Neutrophil (primary cell): ENCODE data around the gene ARG2.

Source experiments
- H3K27ac ChIP-seq: fragments of 200-600 bp; sonication (generic); 2 replicates; pipeline ENCODE4 v1.5.1; 2016; ENCODE audit warnings: mild to moderate bottlenecking, moderate library complexity
- H3K27me3 ChIP-seq: fragments of 200-600 bp; sonication (generic); 2 replicates; pipeline ENCODE4 v1.6.0; 2016; ENCODE audit warnings: mild to moderate bottlenecking
- H3K36me3 ChIP-seq: fragments of 200-600 bp; sonication (generic); 2 replicates; pipeline ENCODE4 v1.5.1; 2017
- H3K4me1 ChIP-seq, 2 experiments: fragments of 200-600 bp in 1 of 2; sonication (generic) in 1 of 2; 1 replicate in 1 of 2; 2 replicates in 1 of 2; pipeline versions ENCODE4 v1.5.1 to v1.6.1; 2013 to 2016; ENCODE audit warnings: low read depth in 1 of 2, low read length in 1 of 2, mild to moderate bottlenecking in 1 of 2, moderate library complexity in 1 of 2; ENCODE audit not compliant: control insufficient read depth in 1 of 2, insufficient read depth in 1 of 2
- H3K4me3 ChIP-seq, 2 experiments: fragments of 200-600 bp in 1 of 2; sonication (generic) in 1 of 2; 1 replicate in 1 of 2; 2 replicates in 1 of 2; pipeline ENCODE4 v1.5.1; 2013 to 2016; ENCODE audit warnings: low read depth in 1 of 2, low read length in 1 of 2, mild to moderate bottlenecking in 1 of 2, moderate library complexity in 1 of 2
- H3K9me3 ChIP-seq: fragments of 200-600 bp; sonication (generic); 2 replicates; pipeline ENCODE4 v1.5.1; 2016
- TF ChIP-seq, protein P1 (sequence below): fragments of 200-600 bp; sonication (generic); IDR thresholded peaks from 2 replicates; pipeline ENCODE4 v1.5.1; 2016; ENCODE audit warnings: antibody characterized with exemption

ARG2 gene

DNA sequence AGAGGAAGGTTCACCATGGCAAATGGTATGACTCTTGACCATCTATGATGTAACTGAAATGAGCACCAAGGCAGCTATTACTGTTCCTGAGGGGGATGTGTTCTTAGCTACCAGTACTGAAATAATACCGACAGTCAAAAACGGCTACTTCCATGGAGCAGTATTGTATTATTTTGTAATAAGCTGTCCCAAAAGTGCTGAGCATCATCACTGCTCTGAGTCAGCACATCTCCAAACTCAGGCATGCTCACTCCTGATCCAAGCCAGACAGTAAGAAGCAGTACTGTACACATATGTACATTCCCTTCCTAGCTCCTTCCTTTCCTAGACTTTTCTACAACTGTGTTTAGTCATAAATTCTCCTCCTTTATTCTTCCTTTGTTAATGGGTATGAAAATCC, 46.1 kb downstream of the ARG2 start:
- TF ChIP-seq, protein P1, sequence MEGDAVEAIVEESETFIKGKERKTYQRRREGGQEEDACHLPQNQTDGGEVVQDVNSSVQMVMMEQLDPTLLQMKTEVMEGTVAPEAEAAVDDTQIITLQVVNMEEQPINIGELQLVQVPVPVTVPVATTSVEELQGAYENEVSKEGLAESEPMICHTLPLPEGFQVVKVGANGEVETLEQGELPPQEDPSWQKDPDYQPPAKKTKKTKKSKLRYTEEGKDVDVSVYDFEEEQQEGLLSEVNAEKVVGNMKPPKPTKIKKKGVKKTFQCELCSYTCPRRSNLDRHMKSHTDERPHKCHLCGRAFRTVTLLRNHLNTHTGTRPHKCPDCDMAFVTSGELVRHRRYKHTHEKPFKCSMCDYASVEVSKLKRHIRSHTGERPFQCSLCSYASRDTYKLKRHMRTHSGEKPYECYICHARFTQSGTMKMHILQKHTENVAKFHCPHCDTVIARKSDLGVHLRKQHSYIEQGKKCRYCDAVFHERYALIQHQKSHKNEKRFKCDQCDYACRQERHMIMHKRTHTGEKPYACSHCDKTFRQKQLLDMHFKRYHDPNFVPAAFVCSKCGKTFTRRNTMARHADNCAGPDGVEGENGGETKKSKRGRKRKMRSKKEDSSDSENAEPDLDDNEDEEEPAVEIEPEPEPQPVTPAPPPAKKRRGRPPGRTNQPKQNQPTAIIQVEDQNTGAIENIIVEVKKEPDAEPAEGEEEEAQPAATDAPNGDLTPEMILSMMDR = no peak
- H3K9me3 ChIP-seq = no peaks in the 10 kb centered on the region
- no peak overlapping the region for H3K4me3 ChIP-seq
- H3K36me3 ChIP-seq = no peaks in the 10 kb centered on the region
- H3K27me3 ChIP-seq = no peaks in the 10 kb centered on the region
- H3K27ac ChIP-seq = peak overlapping the region; percentile 46
- peaks cover 0 to 16% of the 10 kb centered on the region in 2 experiments for H3K4me1 ChIP-seq

DNA sequence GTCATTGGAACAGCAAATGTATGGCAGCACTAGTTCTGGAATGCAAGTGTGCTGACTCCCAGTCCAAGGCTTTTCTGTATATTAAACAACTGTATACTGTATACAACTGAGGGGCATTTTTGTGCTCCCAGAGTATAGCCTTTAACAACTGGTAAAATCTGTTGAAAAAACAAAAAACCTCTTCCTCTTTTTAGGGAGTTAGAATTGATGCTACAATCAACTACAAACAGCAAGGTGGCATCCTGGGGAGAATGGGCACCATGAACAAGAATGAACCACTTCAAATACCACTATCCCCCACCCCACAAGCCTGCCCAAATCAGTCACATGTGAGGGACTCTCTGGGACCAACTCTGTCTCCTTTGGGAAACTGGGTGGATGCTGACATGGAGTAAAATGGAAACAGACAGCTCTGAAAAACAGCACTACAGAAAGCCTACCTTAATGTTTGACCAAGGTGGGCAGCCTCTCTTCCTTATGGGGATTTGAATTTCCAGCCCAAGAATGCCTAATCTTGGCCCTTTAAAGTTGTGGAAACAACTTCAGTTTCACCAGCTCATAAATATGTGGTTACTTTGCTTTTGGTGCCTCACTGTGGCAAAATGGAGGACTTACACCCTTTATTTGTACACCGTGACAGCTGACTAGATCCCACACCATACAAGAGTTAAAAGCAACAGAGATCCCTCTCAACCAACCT, 47.2 kb downstream of the ARG2 start:
- Histone ChIP-seq H3K9me3 (no peaks in the 10 kb centered on the region), H3K27me3 (no peaks in the 10 kb centered on the region), H3K4me3 (no peak overlapping the region), H3K4me1 (peaks cover 0 to 16% of the 10 kb centered on the region in 2 experiments), H3K36me3 (no peaks in the 10 kb centered on the region), H3K27ac (peak overlapping the region; percentile 46)
- TF ChIP-seq, protein P1 = no peak

DNA sequence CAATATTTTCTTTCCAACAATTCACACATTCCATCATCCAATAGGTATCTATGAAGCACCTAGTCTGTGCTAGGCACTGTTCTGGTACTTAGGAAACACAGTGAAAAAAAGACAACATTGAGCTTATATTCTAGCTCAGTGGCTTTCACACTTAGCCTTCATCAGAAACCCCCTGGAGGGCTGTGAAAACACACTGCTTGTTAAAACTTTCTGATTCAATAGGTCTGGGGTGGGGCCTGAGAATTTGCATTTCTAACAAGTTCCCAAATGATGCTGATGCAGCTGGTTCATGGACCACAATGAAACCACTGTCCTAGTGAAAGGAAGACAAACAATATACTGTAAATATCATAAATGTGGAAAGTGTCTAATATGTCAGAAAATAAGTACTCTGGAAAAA, 48.8 kb downstream of the ARG2 start:
- Histone ChIP-seq H3K9me3 (no peaks in the 10 kb centered on the region), H3K4me3 (no peak overlapping the region), H3K4me1 (peaks cover 10 to 27% of the 10 kb centered on the region in 2 experiments), H3K27ac (no peak overlapping the region), H3K27me3 (no peaks in the 10 kb centered on the region), H3K36me3 (no peaks in the 10 kb centered on the region)
- TF ChIP-seq, protein P1 = no peak

DNA sequence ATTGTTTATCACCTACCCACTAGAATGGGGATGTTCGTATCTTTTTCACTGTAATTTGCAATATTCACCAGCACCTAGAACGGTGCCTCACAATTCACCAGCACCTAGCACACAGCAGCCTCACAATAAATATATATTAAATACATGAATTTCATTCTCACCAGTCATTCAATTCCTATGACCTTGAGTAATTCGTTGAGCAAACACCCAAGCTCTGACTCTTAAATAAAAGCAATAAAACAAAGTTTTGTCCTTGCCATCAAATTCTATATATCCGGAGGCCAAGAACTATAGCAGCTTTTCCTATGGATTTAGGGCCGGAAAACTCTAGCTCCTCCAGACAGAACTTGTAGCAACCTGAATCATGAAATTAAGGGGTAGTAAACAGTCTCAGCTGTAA, 53.7 kb downstream of the ARG2 start:
- H3K27ac ChIP-seq = no peak overlapping the region

DNA sequence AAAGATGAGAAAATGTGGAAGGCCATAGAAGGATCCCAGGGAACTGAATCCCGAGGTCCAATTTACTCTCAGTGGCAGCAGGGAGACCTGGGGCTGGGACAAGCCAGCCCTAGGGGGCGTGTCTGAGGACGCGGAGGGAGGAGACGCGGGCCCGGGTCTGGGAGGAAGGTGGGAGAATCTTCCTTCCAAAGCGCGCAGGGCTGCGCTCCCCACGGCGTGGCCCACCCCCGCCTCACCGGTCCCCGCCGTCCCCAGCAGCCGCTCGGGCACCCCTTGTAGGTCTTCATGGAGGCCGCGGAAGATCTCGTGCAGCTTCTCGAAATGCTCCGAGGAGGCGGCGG, 54.4 kb downstream of the ARG2 start:
- Histone ChIP-seq H3K9me3 (no peaks in the 10 kb centered on the region), H3K36me3 (peaks cover 4% of the 10 kb centered on the region), H3K27me3 (no peaks in the 10 kb centered on the region), H3K4me3 (peak overlapping the region; percentile 85 to 91), H3K27ac (peak overlapping the region; percentile 91), H3K4me1 (peaks cover 22 to 24% of the 10 kb centered on the region in 2 experiments)
- TF ChIP-seq, protein P1 = no peak

More for the DNA sequence above, 53.7 kb downstream of the ARG2 start:
- Histone ChIP-seq H3K27me3 (no peaks in the 10 kb centered on the region), H3K36me3 (peaks cover 4% of the 10 kb centered on the region), H3K9me3 (no peaks in the 10 kb centered on the region), H3K4me1 (peaks cover 22 to 24% of the 10 kb centered on the region in 2 experiments), H3K4me3 (peak overlapping the region; percentile 85 to 91)
- TF ChIP-seq, protein P1 = no peak
